GM23338 (cell line): Measurements from ENCODE around the gene JARID2. TPM values are rescaled to one million over a fixed set of nuclear protein-coding genes. Genes with fewer than 3 reads are reported as not detected.

Source experiments
- ATAC-seq: fragments of 200-7000 bp; cut with Tn5 transposase; 3 replicates; pipeline ENCODE4 v1.9.1; 2020
- DNase-seq: peaks from one replicate; pipeline ENCODE4 v3.0.0-alpha.2; 2015; ENCODE audit warnings: low spot score
- H2AFZ ChIP-seq: fragments of 200-600 bp; sonication (generic); 2 replicates; pipeline ENCODE4 v1.8.0; 2016; ENCODE audit warnings: antibody characterized with exemption, mild to moderate bottlenecking, moderate library complexity
- H3F3A ChIP-seq: fragments of 200-600 bp; sonication (generic); replicated peaks from 2 replicates; pipeline ENCODE4 v1.8.0; 2017; ENCODE audit warnings: antibody characterized with exemption, mixed run types, low read depth
- H3K27ac ChIP-seq: fragments of 200-600 bp; sonication (generic); 2 replicates; pipeline ENCODE4 v1.6.1; 2016; ENCODE audit warnings: low read depth
- H3K27me3 ChIP-seq: fragments of 200-600 bp; sonication (generic); 2 replicates; pipeline ENCODE4 v1.8.0; 2016; ENCODE audit warnings: mild to moderate bottlenecking, mixed run types, moderate library complexity; ENCODE audit not compliant: insufficient read depth
- H3K36me3 ChIP-seq: fragments of 200-600 bp; sonication (generic); 2 replicates; pipeline ENCODE4 v1.8.0; 2016; ENCODE audit warnings: mild to moderate bottlenecking; ENCODE audit not compliant: insufficient read depth
- H3K4me1 ChIP-seq: fragments of 200-600 bp; sonication (generic); 2 replicates; pipeline ENCODE4 v1.8.0; 2016; ENCODE audit warnings: mild to moderate bottlenecking, moderate library complexity; ENCODE audit not compliant: insufficient read depth
- H3K4me2 ChIP-seq: fragments of 200-600 bp; sonication (generic); 2 replicates; pipeline ENCODE4 v1.7.1; 2017; ENCODE audit warnings: mixed run types
- H3K4me3 ChIP-seq: fragments of 200-600 bp; sonication (generic); 2 replicates; pipeline ENCODE4 v1.6.1; 2016; ENCODE audit warnings: mixed run types
- H3K79me2 ChIP-seq: fragments of 200-600 bp; sonication (generic); replicated peaks from 2 replicates; pipeline ENCODE4 v1.8.0; 2017; ENCODE audit warnings: mild to moderate bottlenecking; ENCODE audit not compliant: insufficient read depth
- H3K9me2 ChIP-seq: fragments of 200-600 bp; sonication (generic); 2 replicates; pipeline ENCODE4 v1.8.0; 2017; ENCODE audit not compliant: insufficient read depth
- H4K20me1 ChIP-seq: fragments of 200-600 bp; sonication (generic); replicated peaks from 2 replicates; pipeline ENCODE4 v1.8.0; 2017; ENCODE audit warnings: mild to moderate bottlenecking; ENCODE audit not compliant: insufficient read depth
- H3K27ac Mint-ChIP-seq: 2 replicates; pipeline ENCODE4 v1.8.0; 2020; ENCODE audit warnings: inconsistent platforms, mild to moderate bottlenecking, moderate library complexity, mixed read lengths
- H3K27me3 Mint-ChIP-seq: 3 replicates; pipeline ENCODE4 v1.8.0; 2022; ENCODE audit warnings: low read depth, mild to moderate bottlenecking, moderate library complexity, mixed read lengths, inconsistent platforms; ENCODE audit not compliant: insufficient read depth, poor library complexity
- H3K36me3 Mint-ChIP-seq: 3 replicates; pipeline ENCODE4 v1.8.0; 2021; ENCODE audit warnings: low read depth, mild to moderate bottlenecking, inconsistent platforms, moderate library complexity, mixed read lengths
- H3K4me1 Mint-ChIP-seq: 3 replicates; pipeline ENCODE4 v1.8.0; 2020; ENCODE audit warnings: mild to moderate bottlenecking, inconsistent platforms, mixed read lengths
- H3K4me3 Mint-ChIP-seq: 3 replicates; pipeline ENCODE4 v1.8.0; 2021; ENCODE audit warnings: moderate library complexity, mild to moderate bottlenecking, inconsistent platforms, mixed read lengths
- H3K9me3 Mint-ChIP-seq: 3 replicates; pipeline ENCODE4 v1.8.0; 2020; ENCODE audit warnings: moderate library complexity, mild to moderate bottlenecking, inconsistent platforms, mixed read lengths
- CREB1 ChIP-seq: fragments of 250-450 bp; sonication (Bioruptor Pico); IDR thresholded peaks from 2 replicates; pipeline ENCODE4 v1.5.0; 2020; ENCODE audit warnings: low read depth, mild to moderate bottlenecking, moderate library complexity
- ETS1 ChIP-seq: IDR thresholded peaks from 2 replicates; pipeline ENCODE4 v1.6.1; 2016; ENCODE audit warnings: antibody characterized with exemption
- EZH2 ChIP-seq: fragments of 200-600 bp; sonication (generic); IDR thresholded peaks from one replicate; pipeline ENCODE4 v1.8.0; 2017; ENCODE audit warnings: antibody characterized with exemption, mild to moderate bottlenecking, low read depth; ENCODE audit not compliant: unreplicated experiment
- EZH2phosphoT487 ChIP-seq: fragments of 200-600 bp; sonication (generic); IDR thresholded peaks from one replicate; pipeline ENCODE4 v1.8.1; 2018; ENCODE audit warnings: antibody characterized with exemption; ENCODE audit not compliant: unreplicated experiment
- JUNB ChIP-seq: IDR thresholded peaks from one replicate; pipeline ENCODE4 v1.6.1; 2016; ENCODE audit warnings: antibody characterized with exemption; ENCODE audit not compliant: unreplicated experiment
- NANOG ChIP-seq: IDR thresholded peaks from 2 replicates; pipeline ENCODE4 v1.6.1; 2016; ENCODE audit warnings: antibody characterized with exemption, borderline replicate concordance
- POLR2AphosphoS5 ChIP-seq: IDR thresholded peaks from 2 replicates; pipeline ENCODE4 v1.6.1; 2016; ENCODE audit warnings: antibody characterized with exemption, low read depth
- STAT1 ChIP-seq: IDR thresholded peaks from one replicate; pipeline ENCODE4 v1.6.1; 2016; ENCODE audit warnings: antibody characterized with exemption; ENCODE audit not compliant: unreplicated experiment
- ZNF114 ChIP-seq: fragments of 250-450 bp; sonication (Bioruptor Pico); IDR thresholded peaks from 2 replicates; pipeline ENCODE4 v1.5.0; 2020; ENCODE audit warnings: mild to moderate bottlenecking, moderate library complexity
- ZNF331 ChIP-seq: fragments of 250-450 bp; sonication (Bioruptor Pico); IDR thresholded peaks from 2 replicates; pipeline ENCODE4 v1.5.0; 2020; ENCODE audit warnings: low read depth, mild to moderate bottlenecking, moderate library complexity
- ZNF462 ChIP-seq: fragments of 250-450 bp; sonication (Bioruptor Pico); IDR thresholded peaks from 2 replicates; pipeline ENCODE4 v1.5.0; 2020; ENCODE audit warnings: mild to moderate bottlenecking, moderate library complexity
- polyA plus RNA-seq: library from polyadenylated mRNA; unstranded; fragments of >200 nt; fragmentation: Nextera tagmentation; extraction: Ambion mirVana; gene quantifications from 2 replicates; pipeline ENCODE4 v1.2.1, GENCODE V29; 2016
- total RNA-seq: library from RNA; depleted of rRNA; stranded (reverse); fragments of >200 nt; shearing (Covaris generic); gene quantifications from 2 replicates; pipeline ENCODE4 v1.2.3, GENCODE V29; 2014

JARID2 gene
- total and polyA plus RNA-seq, 2 experiments from 2014 or later: 92.8 to 196 TPM

- Mint-ChIP-seq H3K4me3 (peak overlapping the region; percentile 67), H3K4me1 (peaks cover 94% of the 10 kb centered on the region), H3K9me3 (no peaks in the 10 kb centered on the region; the same call in 1 of the 3 replicates), H3K27ac (peak overlapping the region; percentile 88), H3K36me3 (peaks cover 33% of the 10 kb centered on the region), H3K27me3 (peaks cover 30% of the 10 kb centered on the region)
- Histone ChIP-seq H3K27me3 (no peaks in the 10 kb centered on the region), H3F3A (peaks cover 47% of the 10 kb centered on the region), H3K4me3 (peak overlapping the region; percentile 43), H3K27ac (peak overlapping the region; percentile 90), H3K36me3 (no peaks in the 10 kb centered on the region), H3K9me2 (no peaks in the 10 kb centered on the region), H3K4me2 (peak overlapping the region; percentile 90), H4K20me1 (peaks cover 74% of the 10 kb centered on the region), H3K4me1 (peaks cover 97% of the 10 kb centered on the region), H3K79me2 (peaks cover 100% of the 10 kb centered on the region), H2AFZ (no peak overlapping the region)
- DNase-seq (no peak), ATAC-seq (no peak)
- TF ChIP-seq JUNB (no peak), ZNF331 (CRISPR knock-in tag) (no peak), STAT1 (no peak), EZH2 (no peak)
These were observed 21.4 kb downstream of the JARID2 start for GRCh38 chr6:15267221-15267620.

- Histone ChIP-seq H3K4me2 (peak overlapping the region; percentile 90), H3K4me1 (peaks cover 97% of the 10 kb centered on the region), H3K27ac (peak overlapping the region; percentile 90), H3K27me3 (no peaks in the 10 kb centered on the region), H3F3A (peaks cover 48% of the 10 kb centered on the region), H3K79me2 (peaks cover 100% of the 10 kb centered on the region), H2AFZ (no peak overlapping the region), H3K9me2 (no peaks in the 10 kb centered on the region), H4K20me1 (peaks cover 74% of the 10 kb centered on the region), H3K4me3 (peak overlapping the region; percentile 43), H3K36me3 (no peaks in the 10 kb centered on the region)
- peak overlapping the region; percentile 67 for H3K4me3 Mint-ChIP-seq
- H3K36me3 Mint-ChIP-seq: peaks cover 35% of the 10 kb centered on the region
- peaks cover 94% of the 10 kb centered on the region for H3K4me1 Mint-ChIP-seq
- H3K27ac Mint-ChIP-seq: peak overlapping the region; percentile 88
- no peaks in the 10 kb centered on the region; the same call in 2 of the 3 replicates for H3K9me3 Mint-ChIP-seq
- H3K27me3 Mint-ChIP-seq: peaks cover 27% of the 10 kb centered on the region
- ATAC-seq: peak; percentile 54
- DNase-seq: peak; percentile 81
- TF ChIP-seq ZNF462 (peak; percentile 69; the same call in 1 of the 2 replicates), CREB1 (CRISPR knock-in tag) (peak; percentile 51), ETS1 (0 out of 2 replicates have a peak, but pooled peaks have one; percentile 50), ZNF114 (no peak; the same call in 1 of the 2 replicates), POLR2AphosphoS5 (peak; percentile 29; the same call in 1 of the 2 replicates), STAT1 (no peak), NANOG (peak; percentile 94), EZH2phosphoT487 (no peak)
These were observed 22.5 kb downstream of the JARID2 start for GRCh38 chr6:15268137-15268908.
